Fibroblast of lung (primary cell): ENCODE results near the gene IGF1R. TPM values are rescaled to one million over a fixed set of nuclear protein-coding genes. Genes with fewer than 3 reads are reported as not detected.

Source experiments
- DNase-seq, 2 donors: peaks; one replicate each; pipeline versions ENCODE4 v3.0.0 to v3.0.0-alpha.2; 2010; ENCODE audit warnings: low read depth in 2 of 2
- H2AFZ ChIP-seq: 2 replicates; pipeline ENCODE4 v1.5.1; 2012; ENCODE audit warnings: low read length, control low read depth, inconsistent platforms
- H3K27ac ChIP-seq: 2 replicates; pipeline ENCODE4 v1.5.1; 2011; ENCODE audit warnings: low read length, control low read depth; ENCODE audit not compliant: insufficient read depth
- H3K27me3 ChIP-seq: 2 replicates; pipeline ENCODE4 v1.5.1; 2011; ENCODE audit warnings: mild to moderate bottlenecking, low read length; ENCODE audit not compliant: control insufficient read depth, insufficient read depth
- H3K36me3 ChIP-seq: 2 replicates; pipeline ENCODE4 v1.5.1; 2011; ENCODE audit warnings: low read length; ENCODE audit not compliant: control insufficient read depth, insufficient read depth
- H3K4me1 ChIP-seq: 2 replicates; pipeline ENCODE4 v1.5.1; 2011; ENCODE audit warnings: low read length; ENCODE audit not compliant: control insufficient read depth, insufficient read depth; ENCODE audit errors: extremely low read depth
- H3K4me2 ChIP-seq: 2 replicates; pipeline ENCODE4 v1.5.1; 2011; ENCODE audit warnings: low read length, control low read depth; ENCODE audit not compliant: insufficient read depth; ENCODE audit errors: extremely low read depth
- H3K4me3 ChIP-seq, 4 experiments: fragments of 200-600 bp in 1 of 4; sonication (generic) in 1 of 4; replicated peaks in 1 of 4; 2 replicates each; pipeline ENCODE4 v1.5.1; 2011 to 2016; ENCODE audit warnings: low read length in 4 of 4, low read depth in 3 of 4, mild to moderate bottlenecking in 3 of 4, control low read depth in 2 of 4, inconsistent platforms in 1 of 4, mixed read lengths in 1 of 4; ENCODE audit not compliant: insufficient read depth in 1 of 4; ENCODE audit errors: control extremely low read depth in 1 of 4
- H3K79me2 ChIP-seq: 2 replicates; pipeline ENCODE4 v1.5.1; 2012; ENCODE audit warnings: mild to moderate bottlenecking, low read length, inconsistent platforms; ENCODE audit not compliant: control insufficient read depth, insufficient read depth
- H3K9ac ChIP-seq: 2 replicates; pipeline ENCODE4 v1.5.1; 2011; ENCODE audit warnings: mild to moderate bottlenecking, low read length, control low read depth; ENCODE audit not compliant: insufficient read depth
- H3K9me3 ChIP-seq: 2 replicates; pipeline ENCODE4 v1.5.1; 2012; ENCODE audit warnings: low read depth, low read length; ENCODE audit not compliant: control insufficient read depth, insufficient read depth
- H4K20me1 ChIP-seq: 2 replicates; pipeline ENCODE4 v1.5.1; 2011; ENCODE audit warnings: low read length; ENCODE audit not compliant: control insufficient read depth, insufficient read depth; ENCODE audit errors: extremely low read depth
- EZH2 ChIP-seq: IDR thresholded peaks from 2 replicates; pipeline ENCODE4 v1.5.1; 2012; ENCODE audit warnings: low read length, control low read depth, mild to moderate bottlenecking; ENCODE audit errors: missing control alignments
- polyA plus RNA-seq, 2 donors: library from polyadenylated mRNA; depleted of rRNA in 1 of 2; stranded (reverse) in 1 of 2; unstranded in 1 of 2; fragments of >200 nt; gene quantifications; 2 replicates each; pipeline ENCODE4 v1.2.1, GENCODE V29; 2011 to 2012; ENCODE audit warnings: missing spikeins in 1 of 2
- total RNA-seq: library from RNA; depleted of rRNA; stranded (reverse); fragments of >200 nt; gene quantifications from 2 replicates; pipeline ENCODE4 v1.2.1, GENCODE V29; 2014
- TF ChIP-seq, protein P1 (sequence below), 2 donors: IDR thresholded peaks in 1 of 2; conservative IDR thresholded peaks in 1 of 2; 1 replicate in 1 of 2; 2 replicates in 1 of 2; pipeline ENCODE4 v1.5.1; 2011 to 2012; ENCODE audit warnings: low read length in 2 of 2, control low read depth in 1 of 2, inconsistent platforms in 1 of 2, low read depth in 1 of 2, mild to moderate bottlenecking in 1 of 2

IGF1R gene
- total and polyA plus RNA-seq, 2 donors (not counting 1 experiment from before 2014, with no cell fraction given) = 14.6 to 28.6 TPM

- Histone ChIP-seq H3K27ac (no peak overlapping the region), H3K9me3 (no peaks in the 10 kb centered on the region), H3K36me3 (no peaks in the 10 kb centered on the region), H2AFZ (no peak overlapping the region), H3K79me2 (peaks cover 33% of the 10 kb centered on the region), H3K4me3 (no peak overlapping the region), H3K9ac (no peak overlapping the region), H3K27me3 (no peaks in the 10 kb centered on the region), H3K4me2 (no peak overlapping the region), H4K20me1 (no peaks in the 10 kb centered on the region), H3K4me1 (no peaks in the 10 kb centered on the region)
- no peak for DNase-seq
- TF ChIP-seq, protein P1, sequence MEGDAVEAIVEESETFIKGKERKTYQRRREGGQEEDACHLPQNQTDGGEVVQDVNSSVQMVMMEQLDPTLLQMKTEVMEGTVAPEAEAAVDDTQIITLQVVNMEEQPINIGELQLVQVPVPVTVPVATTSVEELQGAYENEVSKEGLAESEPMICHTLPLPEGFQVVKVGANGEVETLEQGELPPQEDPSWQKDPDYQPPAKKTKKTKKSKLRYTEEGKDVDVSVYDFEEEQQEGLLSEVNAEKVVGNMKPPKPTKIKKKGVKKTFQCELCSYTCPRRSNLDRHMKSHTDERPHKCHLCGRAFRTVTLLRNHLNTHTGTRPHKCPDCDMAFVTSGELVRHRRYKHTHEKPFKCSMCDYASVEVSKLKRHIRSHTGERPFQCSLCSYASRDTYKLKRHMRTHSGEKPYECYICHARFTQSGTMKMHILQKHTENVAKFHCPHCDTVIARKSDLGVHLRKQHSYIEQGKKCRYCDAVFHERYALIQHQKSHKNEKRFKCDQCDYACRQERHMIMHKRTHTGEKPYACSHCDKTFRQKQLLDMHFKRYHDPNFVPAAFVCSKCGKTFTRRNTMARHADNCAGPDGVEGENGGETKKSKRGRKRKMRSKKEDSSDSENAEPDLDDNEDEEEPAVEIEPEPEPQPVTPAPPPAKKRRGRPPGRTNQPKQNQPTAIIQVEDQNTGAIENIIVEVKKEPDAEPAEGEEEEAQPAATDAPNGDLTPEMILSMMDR (conservative IDR thresholded peaks at IDR 0.05 in 1 of 2, IDR thresholded peaks at IDR 0.05 in 1 of 2; ENCODE audit: low read depth in 1 of 2, low read length in 2 of 2) = no peak
- TF ChIP-seq EZH2 = no peak
These were observed 124.6 kb downstream of the IGF1R start for GRCh38 chr15:98772895-98773294.

DNA sequence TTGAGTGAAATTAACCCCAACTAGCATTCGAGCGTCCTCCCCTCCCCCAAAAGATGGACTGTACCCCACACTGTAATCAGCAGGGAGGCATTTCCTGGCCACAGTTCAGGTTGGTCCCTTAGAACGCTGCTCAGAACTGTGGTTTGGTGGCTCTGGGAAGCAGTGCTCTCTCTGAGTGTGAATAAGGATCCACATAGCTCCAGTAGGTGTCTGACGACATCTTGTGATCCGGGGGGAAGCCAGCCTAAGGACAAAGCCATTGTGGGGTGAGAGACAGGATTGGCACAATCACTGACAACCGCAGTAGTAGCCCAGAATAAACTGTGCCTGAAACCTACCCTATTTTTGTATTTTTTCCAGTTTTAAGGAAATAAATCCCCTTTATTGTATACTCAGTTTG lies 125.3 kb downstream of the IGF1R start:
- Histone ChIP-seq H3K4me1 (no peaks in the 10 kb centered on the region), H3K27ac (no peak overlapping the region), H3K9ac (no peak overlapping the region), H3K36me3 (no peaks in the 10 kb centered on the region), H3K4me3 (no peak overlapping the region), H3K9me3 (no peaks in the 10 kb centered on the region), H4K20me1 (no peaks in the 10 kb centered on the region), H2AFZ (no peak overlapping the region), H3K4me2 (no peak overlapping the region), H3K27me3 (no peaks in the 10 kb centered on the region), H3K79me2 (peaks cover 34% of the 10 kb centered on the region)
- DNase-seq = no peak
- no peak for TF ChIP-seq EZH2
- TF ChIP-seq, protein P1 (conservative IDR thresholded peaks at IDR 0.05 in 1 of 2, IDR thresholded peaks at IDR 0.05 in 1 of 2; ENCODE audit: low read depth in 1 of 2, low read length in 2 of 2) = no peak

- Histone ChIP-seq H3K36me3 (no peaks in the 10 kb centered on the region), H3K27me3 (no peaks in the 10 kb centered on the region), H3K79me2 (peaks cover 32% of the 10 kb centered on the region), H4K20me1 (no peaks in the 10 kb centered on the region), H3K9ac (no peak overlapping the region), H3K4me2 (no peak overlapping the region), H3K27ac (no peak overlapping the region), H3K4me3 (no peak overlapping the region), H3K4me1 (no peaks in the 10 kb centered on the region), H3K9me3 (no peaks in the 10 kb centered on the region), H2AFZ (no peak overlapping the region)
- TF ChIP-seq, protein P1 (conservative IDR thresholded peaks at IDR 0.05 in 1 of 2, IDR thresholded peaks at IDR 0.05 in 1 of 2; ENCODE audit: low read depth in 1 of 2, low read length in 2 of 2) = no peak
- no peak for TF ChIP-seq EZH2
- DNase-seq = no peak
These were observed 126.6 kb downstream of the IGF1R start for GRCh38 chr15:98774756-98775497.
